Measurements from ENCODE around the gene BPIFA2. TPM values are rescaled to one million over a fixed set of nuclear protein-coding genes. Genes with fewer than 3 reads are reported as not detected.

BPIFA2 gene, protein sequence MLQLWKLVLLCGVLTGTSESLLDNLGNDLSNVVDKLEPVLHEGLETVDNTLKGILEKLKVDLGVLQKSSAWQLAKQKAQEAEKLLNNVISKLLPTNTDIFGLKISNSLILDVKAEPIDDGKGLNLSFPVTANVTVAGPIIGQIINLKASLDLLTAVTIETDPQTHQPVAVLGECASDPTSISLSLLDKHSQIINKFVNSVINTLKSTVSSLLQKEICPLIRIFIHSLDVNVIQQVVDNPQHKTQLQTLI
- not detected in 3 replicates for polyA plus RNA-seq
- polyA plus RNA-seq (2011; ENCODE audit: low read depth): not detected
- polyA plus RNA-seq (2011; cell fraction: cytosol; rRNA removed): not detected in 2 replicates
- not detected in 2 replicates for polyA plus RNA-seq (2011; cell fraction: nucleus; rRNA removed)
- polyA plus RNA-seq (2012; ENCODE audit: low replicate concordance): not detected in 2 replicates
- polyA minus RNA-seq: not detected in 3 replicates
- not detected for polyA minus RNA-seq (2011; cell fraction: cytosol; rRNA and poly(A)+ RNA removed)
- not detected in 2 replicates for polyA minus RNA-seq (2011; cell fraction: nucleus; rRNA and poly(A)+ RNA removed)

DNA sequence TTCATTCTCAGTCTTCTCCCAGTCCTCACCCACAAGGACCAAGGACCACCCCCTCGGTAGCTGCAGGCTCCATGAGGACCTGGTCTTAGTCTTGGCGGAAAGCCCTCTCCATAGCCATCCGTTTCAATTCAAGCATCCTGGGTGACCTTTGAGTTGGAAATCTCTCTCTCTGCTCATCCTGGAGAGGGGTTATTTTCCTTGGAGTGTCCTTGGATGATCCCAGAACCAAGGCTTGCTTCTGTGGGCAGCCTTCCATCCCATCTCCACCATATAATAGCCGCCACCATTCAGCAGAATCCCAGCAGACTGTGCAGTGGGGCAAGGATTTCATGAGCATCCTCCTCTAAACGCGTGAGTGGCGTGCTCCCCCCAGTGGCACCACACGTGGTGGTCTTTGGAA is at the start of gene BPIFA2:
BPIFA2 (plus strand) TSS at position 301 of the 400 bp plus-strand sequence. CDS start 987 bp downstream, outside the sequence.
- Histone ChIP-seq H3K9ac (ENCODE audit: control insufficient read depth, extremely low read depth, insufficient read depth, low read length) (no peak within 1 kb of the TSS), H3K4me2 (ENCODE audit: control insufficient read depth, extremely low read depth, insufficient read depth, low read depth, low read length) (no peak within 1 kb of the TSS), H4K20me1 (ENCODE audit: control insufficient read depth, extremely low read depth, insufficient read depth, low read length) (no peaks in the 10 kb centered on the region), H3K79me2 (ENCODE audit: control insufficient read depth, insufficient read depth, low read length) (no peaks in the 10 kb centered on the region), H3K4me3 (ENCODE audit: control insufficient read depth in 2 of 3, extremely low read depth in 1 of 3, insufficient read depth in 2 of 3, low read depth in 1 of 3, low read length in 3 of 3) (no peak within 1 kb of the TSS), H3K27me3 (ENCODE audit: control insufficient read depth, extremely low read depth, insufficient read depth, low read length) (no peaks in the 10 kb centered on the region), H2AFZ (ENCODE audit: control insufficient read depth, low read length) (no peak within 1 kb of the TSS), H3K9me1 (ENCODE audit: control insufficient read depth, extremely low read depth, insufficient read depth, low read length) (no peaks in the 10 kb centered on the region), H3K27ac (ENCODE audit: control insufficient read depth, insufficient read depth, low read length) (no peak within 1 kb of the TSS), H3K9me3 (ENCODE audit: control insufficient read depth, low read depth, low read length) (no peaks in the 10 kb centered on the region), H3K36me3 (ENCODE audit: control insufficient read depth in 2 of 2, extremely low read depth in 1 of 2, insufficient read depth in 2 of 2, low read length in 2 of 2) (no peaks in the 10 kb centered on the region), H3K4me1 (ENCODE audit: control insufficient read depth, extremely low read depth, insufficient read depth, low read length) (no peaks in the 10 kb centered on the region)
- TF ChIP-seq EZH2 (IDR thresholded peaks at IDR 0.05; ENCODE audit: low read length): no peak
- TF ChIP-seq, protein P1, sequence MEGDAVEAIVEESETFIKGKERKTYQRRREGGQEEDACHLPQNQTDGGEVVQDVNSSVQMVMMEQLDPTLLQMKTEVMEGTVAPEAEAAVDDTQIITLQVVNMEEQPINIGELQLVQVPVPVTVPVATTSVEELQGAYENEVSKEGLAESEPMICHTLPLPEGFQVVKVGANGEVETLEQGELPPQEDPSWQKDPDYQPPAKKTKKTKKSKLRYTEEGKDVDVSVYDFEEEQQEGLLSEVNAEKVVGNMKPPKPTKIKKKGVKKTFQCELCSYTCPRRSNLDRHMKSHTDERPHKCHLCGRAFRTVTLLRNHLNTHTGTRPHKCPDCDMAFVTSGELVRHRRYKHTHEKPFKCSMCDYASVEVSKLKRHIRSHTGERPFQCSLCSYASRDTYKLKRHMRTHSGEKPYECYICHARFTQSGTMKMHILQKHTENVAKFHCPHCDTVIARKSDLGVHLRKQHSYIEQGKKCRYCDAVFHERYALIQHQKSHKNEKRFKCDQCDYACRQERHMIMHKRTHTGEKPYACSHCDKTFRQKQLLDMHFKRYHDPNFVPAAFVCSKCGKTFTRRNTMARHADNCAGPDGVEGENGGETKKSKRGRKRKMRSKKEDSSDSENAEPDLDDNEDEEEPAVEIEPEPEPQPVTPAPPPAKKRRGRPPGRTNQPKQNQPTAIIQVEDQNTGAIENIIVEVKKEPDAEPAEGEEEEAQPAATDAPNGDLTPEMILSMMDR (optimal IDR thresholded peaks at IDR 0.05 in 1 of 3, IDR thresholded peaks at IDR 0.05 in 1 of 3, conservative IDR thresholded peaks at IDR 0.05 in 1 of 3; ENCODE audit: extremely low read depth in 1 of 3, insufficient read depth in 2 of 3, low read length in 3 of 3): no peak
- DNase-seq (ENCODE audit: low read depth, low spot score) (no peak), FAIRE-seq (no peak)
- dilution Hi-C loops (cut with MboI; ENCODE audit: extremely low pct_ligation_motif_present, low sequenced_read_pairs): no loop called here

DNA sequence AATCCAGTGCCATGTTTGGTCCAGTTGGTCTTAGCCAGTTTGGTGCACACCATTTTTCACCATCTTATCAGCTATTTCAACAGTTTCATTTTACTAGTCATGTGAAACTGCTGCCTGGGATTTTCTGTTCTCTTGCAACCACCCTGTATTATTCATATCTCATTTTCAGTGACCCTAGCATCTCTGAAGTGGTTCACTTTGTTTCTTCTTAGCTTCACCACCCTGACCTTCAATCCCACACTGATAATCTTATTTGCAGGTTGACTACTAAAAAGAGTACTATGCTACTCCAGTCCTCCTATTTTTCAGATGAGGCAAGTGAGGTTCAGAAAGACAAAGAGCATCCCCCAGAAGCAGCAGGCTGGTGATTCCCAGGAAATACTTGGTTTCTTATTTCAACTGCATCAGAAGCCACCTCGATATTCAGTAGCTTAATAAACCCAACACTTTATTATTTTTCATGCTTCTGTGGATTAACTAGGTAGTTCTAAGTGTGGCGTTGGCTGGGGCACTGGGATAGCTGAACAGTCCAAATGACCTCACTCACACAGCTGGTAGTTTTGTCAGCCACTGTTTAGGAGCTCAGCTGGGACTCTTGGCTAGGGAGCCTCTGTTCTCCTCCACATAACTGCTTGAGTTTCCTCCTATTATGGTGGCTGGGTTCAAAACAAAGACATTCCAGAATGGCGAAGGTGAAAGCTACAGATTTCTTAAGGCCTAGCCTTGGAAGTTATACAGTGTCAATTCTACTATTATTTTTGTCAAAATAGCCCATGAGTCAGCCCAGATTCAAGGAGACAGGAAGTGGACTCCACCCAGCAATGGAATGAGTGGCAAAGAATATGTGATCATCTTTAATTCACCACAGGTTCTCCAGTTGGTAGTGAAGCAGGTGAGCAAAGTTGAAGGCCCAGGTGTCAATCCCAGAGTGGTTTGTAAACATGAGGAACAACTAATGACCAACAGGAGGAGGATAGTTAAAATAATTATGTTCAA is 47.9 kb upstream of the BPIFA2 start:
- FAIRE-seq (no peak), DNase-seq (ENCODE audit: low read depth, low spot score) (no peak)
- dilution Hi-C loops (cut with MboI; ENCODE audit: extremely low pct_ligation_motif_present, low sequenced_read_pairs): no loop called here
- H3K27ac ChIP-seq (ENCODE audit: control insufficient read depth, insufficient read depth, low read length): no peak overlapping the region
- no peaks in the 10 kb centered on the region for H3K4me1 ChIP-seq (ENCODE audit: control insufficient read depth, extremely low read depth, insufficient read depth, low read length)
- no peaks in the 10 kb centered on the region for H3K27me3 ChIP-seq (ENCODE audit: control insufficient read depth, extremely low read depth, insufficient read depth, low read length)
- no peak overlapping the region for H3K4me2 ChIP-seq (ENCODE audit: control insufficient read depth, extremely low read depth, insufficient read depth, low read depth, low read length)
- no peaks in the 10 kb centered on the region for H3K36me3 ChIP-seq (ENCODE audit: control insufficient read depth in 2 of 2, extremely low read depth in 1 of 2, insufficient read depth in 2 of 2, low read length in 2 of 2)
- H3K9me1 ChIP-seq (ENCODE audit: control insufficient read depth, extremely low read depth, insufficient read depth, low read length): no peaks in the 10 kb centered on the region
- no peaks in the 10 kb centered on the region for H3K9me3 ChIP-seq (ENCODE audit: control insufficient read depth, low read depth, low read length)
- H2AFZ ChIP-seq (ENCODE audit: control insufficient read depth, low read length): no peak overlapping the region
- no peak for TF ChIP-seq EZH2 (IDR thresholded peaks at IDR 0.05; ENCODE audit: low read length)
- TF ChIP-seq, protein P1 (optimal IDR thresholded peaks at IDR 0.05 in 1 of 3, IDR thresholded peaks at IDR 0.05 in 1 of 3, conservative IDR thresholded peaks at IDR 0.05 in 1 of 3; ENCODE audit: extremely low read depth in 1 of 3, insufficient read depth in 2 of 3, low read length in 3 of 3): no peak
- no peak overlapping the region for H3K4me3 ChIP-seq (ENCODE audit: control insufficient read depth in 2 of 3, extremely low read depth in 1 of 3, insufficient read depth in 2 of 3, low read depth in 1 of 3, low read length in 3 of 3)
- no peaks in the 10 kb centered on the region for H4K20me1 ChIP-seq (ENCODE audit: control insufficient read depth, extremely low read depth, insufficient read depth, low read length)
- H3K79me2 ChIP-seq (ENCODE audit: control insufficient read depth, insufficient read depth, low read length): no peaks in the 10 kb centered on the region
- H3K9ac ChIP-seq (ENCODE audit: control insufficient read depth, extremely low read depth, insufficient read depth, low read length): no peak overlapping the region
